ENCODE measurements around the gene WNK2. TPM values are rescaled to one million over a fixed set of nuclear protein-coding genes. Genes with fewer than 3 reads are reported as not detected.

Gene WNK2
- total RNA-seq, 2 donors from 2014 or later = not detected

DNA sequence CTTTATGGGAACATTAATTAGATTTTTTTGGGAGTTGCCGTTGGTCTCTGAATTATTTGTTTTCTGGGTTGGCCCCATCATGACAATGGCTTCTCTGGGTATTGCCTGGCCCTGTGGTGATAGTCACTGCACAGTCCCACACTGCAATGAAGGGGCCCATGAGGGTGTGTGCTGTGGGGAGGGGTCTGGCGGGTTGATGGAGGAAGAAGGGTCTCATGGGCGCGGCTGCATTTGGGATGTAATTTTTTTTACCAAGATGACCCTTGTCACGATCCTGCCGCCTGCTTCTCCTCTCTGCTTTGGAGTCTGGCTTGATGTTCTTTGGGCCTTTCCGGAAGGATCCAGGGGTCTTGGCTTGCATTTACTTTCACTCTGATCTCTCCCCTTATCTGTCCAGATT lies 44.1 kb downstream of the WNK2 start:
- H3K9me3 ChIP-seq (ENCODE audit: control insufficient read depth, low read length, poor library complexity, severe bottlenecking) = no peaks in the 10 kb centered on the region
- Mint-ChIP-seq H3K36me3 (ENCODE audit: low read depth) (peaks cover 6% of the 10 kb centered on the region), H3K27me3 (peaks cover 48% of the 10 kb centered on the region), H3K4me1 (peaks cover 3% of the 10 kb centered on the region), H3K27ac (no peak overlapping the region), H3K4me3 (no peak overlapping the region)
- DNase-seq (no peak), ATAC-seq (no peak)

DNA sequence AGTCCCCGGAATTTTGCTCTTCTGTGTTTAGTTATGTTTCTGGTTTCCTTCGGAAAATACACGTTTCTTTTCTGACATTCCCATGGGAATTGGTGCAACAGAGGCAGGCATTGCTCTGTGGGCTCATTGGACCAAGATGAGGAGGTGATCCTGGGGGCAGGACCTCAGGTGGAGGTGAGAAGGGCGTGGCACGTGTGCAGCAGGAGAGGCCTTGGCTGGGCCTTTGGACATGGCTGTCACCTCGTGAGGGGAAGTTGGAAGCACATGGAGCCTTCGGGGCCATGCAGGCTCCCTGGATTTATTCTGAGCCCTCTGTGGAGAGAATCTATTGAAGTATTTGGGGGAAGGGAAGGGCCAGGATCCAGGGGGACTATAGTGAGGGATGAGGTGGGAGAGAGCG lies 44.5 kb downstream of the WNK2 start:
- no peak overlapping the region for H3K4me3 Mint-ChIP-seq
- H3K27ac Mint-ChIP-seq = no peak overlapping the region
- no peak for DNase-seq
- H3K9me3 ChIP-seq (ENCODE audit: control insufficient read depth, low read length, poor library complexity, severe bottlenecking) = no peaks in the 10 kb centered on the region
- ATAC-seq = no peak
- H3K4me1 Mint-ChIP-seq = peaks cover 3% of the 10 kb centered on the region
- peaks cover 6% of the 10 kb centered on the region for H3K36me3 Mint-ChIP-seq (ENCODE audit: low read depth)
- peaks cover 47% of the 10 kb centered on the region for H3K27me3 Mint-ChIP-seq

DNA sequence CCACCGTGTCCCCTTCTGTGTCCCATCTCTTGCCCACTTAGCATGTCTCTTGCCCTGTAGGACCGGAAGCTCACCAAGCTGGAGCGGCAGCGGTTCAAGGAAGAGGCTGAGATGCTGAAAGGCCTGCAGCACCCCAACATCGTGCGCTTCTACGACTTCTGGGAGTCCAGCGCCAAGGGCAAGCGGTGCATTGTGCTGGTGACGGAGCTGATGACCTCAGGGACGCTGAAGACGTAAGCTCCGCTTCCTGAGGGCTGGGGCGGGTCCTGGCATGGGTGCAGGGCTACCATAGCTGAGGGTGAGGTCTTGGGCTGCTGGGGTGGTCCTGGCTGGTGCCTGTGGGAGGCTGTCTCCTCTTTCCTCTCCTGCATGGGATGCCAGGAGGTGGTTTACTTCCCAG lies 45.7 kb downstream of the WNK2 start:
- Mint-ChIP-seq H3K4me1 (peaks cover 3% of the 10 kb centered on the region), H3K4me3 (no peak overlapping the region), H3K36me3 (ENCODE audit: low read depth) (peaks cover 6% of the 10 kb centered on the region), H3K27me3 (peaks cover 51% of the 10 kb centered on the region), H3K27ac (no peak overlapping the region)
- DNase-seq (no peak), ATAC-seq (no peak)
- no peaks in the 10 kb centered on the region for H3K9me3 ChIP-seq (ENCODE audit: control insufficient read depth, low read length, poor library complexity, severe bottlenecking)

DNA sequence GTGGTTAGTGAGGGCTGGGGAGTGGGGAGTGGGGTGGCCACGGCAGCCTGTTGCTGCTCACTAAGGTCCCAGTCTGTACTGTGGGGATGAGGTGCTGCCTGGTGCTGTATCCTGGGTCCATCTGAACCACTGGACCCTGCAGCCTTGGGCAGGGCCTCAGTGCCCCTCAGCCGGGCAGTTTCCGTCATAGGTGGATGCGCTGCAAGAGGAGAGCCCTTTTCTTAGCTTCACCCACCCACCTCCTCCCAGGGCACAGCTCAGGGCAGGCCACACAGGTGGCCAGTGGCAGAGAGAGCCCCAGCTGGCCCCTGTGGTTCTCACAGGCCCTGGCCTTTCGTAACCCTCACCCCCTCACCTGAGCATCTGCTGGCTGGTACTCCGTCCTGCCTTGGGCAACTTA lies 46.2 kb downstream of the WNK2 start:
- H3K27ac Mint-ChIP-seq = no peak overlapping the region
- H3K27me3 Mint-ChIP-seq = peaks cover 51% of the 10 kb centered on the region
- DNase-seq (no peak), ATAC-seq (no peak)
- no peaks in the 10 kb centered on the region for H3K9me3 ChIP-seq (ENCODE audit: control insufficient read depth, low read length, poor library complexity, severe bottlenecking)
- peaks cover 6% of the 10 kb centered on the region for H3K36me3 Mint-ChIP-seq (ENCODE audit: low read depth)
- H3K4me1 Mint-ChIP-seq = peaks cover 3% of the 10 kb centered on the region
- no peak overlapping the region for H3K4me3 Mint-ChIP-seq

DNA sequence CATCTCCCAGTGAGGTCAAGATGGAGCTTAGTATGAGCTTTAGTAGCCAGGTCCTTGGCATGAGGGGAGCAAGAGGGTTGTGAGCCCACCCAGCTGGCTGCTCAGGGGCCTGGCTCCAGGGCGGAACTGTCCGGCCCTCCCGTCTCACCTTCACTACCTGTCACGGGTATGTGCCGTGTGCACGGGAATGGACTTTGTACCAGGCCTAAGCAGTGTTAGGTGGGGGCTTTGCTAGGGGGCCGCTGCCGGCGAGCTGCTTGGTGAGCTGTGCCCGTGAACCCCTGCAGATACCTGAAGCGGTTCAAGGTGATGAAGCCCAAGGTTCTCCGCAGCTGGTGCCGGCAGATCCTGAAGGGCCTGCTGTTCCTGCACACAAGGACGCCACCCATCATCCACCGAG lies 46.7 kb downstream of the WNK2 start:
- H3K36me3 Mint-ChIP-seq (ENCODE audit: low read depth) = peaks cover 6% of the 10 kb centered on the region
- peaks cover 3% of the 10 kb centered on the region for H3K4me1 Mint-ChIP-seq
- ATAC-seq (no peak), DNase-seq (no peak)
- peaks cover 48% of the 10 kb centered on the region for H3K27me3 Mint-ChIP-seq
- H3K9me3 ChIP-seq (ENCODE audit: control insufficient read depth, low read length, poor library complexity, severe bottlenecking) = no peaks in the 10 kb centered on the region
- no peak overlapping the region for H3K27ac Mint-ChIP-seq
- H3K4me3 Mint-ChIP-seq = no peak overlapping the region

DNA sequence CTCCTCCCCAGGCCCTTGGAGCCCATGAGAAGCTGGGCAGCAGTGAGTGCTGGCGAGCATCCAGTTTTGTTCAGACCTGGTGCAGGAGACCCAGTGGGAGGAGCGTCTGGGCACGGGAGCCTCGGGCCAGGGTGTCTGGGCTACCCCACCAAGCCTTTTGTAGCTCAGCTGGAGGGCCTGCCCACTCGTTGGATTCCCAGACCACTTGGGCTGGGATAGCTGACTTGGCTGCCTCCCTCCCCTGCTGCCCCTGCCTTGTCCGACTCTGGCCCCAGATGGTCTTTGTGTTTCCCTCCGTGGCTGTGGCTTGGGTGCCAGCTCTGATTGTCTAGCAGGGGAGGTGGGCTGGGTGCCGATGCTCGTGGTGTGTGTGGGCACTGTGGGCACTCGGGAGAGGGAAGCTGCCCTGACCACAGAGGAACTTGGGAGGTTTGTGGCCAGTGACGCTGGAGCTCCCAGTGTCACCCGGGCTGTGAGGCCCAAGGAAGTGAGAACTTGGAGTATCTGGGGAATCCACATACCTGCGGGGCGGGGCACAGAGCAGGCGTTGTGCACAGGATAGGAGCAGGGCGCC lies 47.3 kb downstream of the WNK2 start:
- ATAC-seq (no peak), DNase-seq (no peak)
- H3K4me3 Mint-ChIP-seq = no peak overlapping the region
- H3K4me1 Mint-ChIP-seq = peaks cover 3% of the 10 kb centered on the region
- H3K36me3 Mint-ChIP-seq (ENCODE audit: low read depth) = peaks cover 5% of the 10 kb centered on the region
- no peaks in the 10 kb centered on the region for H3K9me3 ChIP-seq (ENCODE audit: control insufficient read depth, low read length, poor library complexity, severe bottlenecking)
- peaks cover 42% of the 10 kb centered on the region for H3K27me3 Mint-ChIP-seq
- no peak overlapping the region for H3K27ac Mint-ChIP-seq

DNA sequence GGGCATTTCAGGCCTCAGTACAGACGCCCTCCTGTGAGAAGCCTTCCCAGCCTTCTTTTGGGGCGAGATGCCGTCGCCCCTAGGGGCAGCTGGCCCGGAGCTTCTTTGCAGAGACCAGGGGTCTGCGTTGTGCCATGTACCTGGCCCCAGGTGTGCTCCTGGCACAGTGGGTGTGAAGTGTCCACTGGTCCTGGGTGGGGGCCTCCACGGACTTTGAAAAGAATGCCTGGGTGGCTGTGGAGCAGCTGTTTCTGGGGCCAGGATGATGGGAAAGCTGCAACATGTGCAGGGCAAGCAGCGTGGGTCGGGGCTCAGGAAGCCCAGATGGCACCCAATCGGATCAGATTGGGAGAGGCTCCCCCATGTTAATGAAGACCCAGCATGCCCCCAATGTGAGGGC lies 47.8 kb downstream of the WNK2 start:
- Mint-ChIP-seq H3K4me3 (no peak overlapping the region), H3K27me3 (peaks cover 37% of the 10 kb centered on the region), H3K4me1 (peaks cover 3% of the 10 kb centered on the region), H3K27ac (no peak overlapping the region), H3K36me3 (ENCODE audit: low read depth) (peaks cover 4% of the 10 kb centered on the region)
- H3K9me3 ChIP-seq (ENCODE audit: control insufficient read depth, low read length, poor library complexity, severe bottlenecking) = no peaks in the 10 kb centered on the region
- ATAC-seq = no peak
- no peak for DNase-seq

DNA sequence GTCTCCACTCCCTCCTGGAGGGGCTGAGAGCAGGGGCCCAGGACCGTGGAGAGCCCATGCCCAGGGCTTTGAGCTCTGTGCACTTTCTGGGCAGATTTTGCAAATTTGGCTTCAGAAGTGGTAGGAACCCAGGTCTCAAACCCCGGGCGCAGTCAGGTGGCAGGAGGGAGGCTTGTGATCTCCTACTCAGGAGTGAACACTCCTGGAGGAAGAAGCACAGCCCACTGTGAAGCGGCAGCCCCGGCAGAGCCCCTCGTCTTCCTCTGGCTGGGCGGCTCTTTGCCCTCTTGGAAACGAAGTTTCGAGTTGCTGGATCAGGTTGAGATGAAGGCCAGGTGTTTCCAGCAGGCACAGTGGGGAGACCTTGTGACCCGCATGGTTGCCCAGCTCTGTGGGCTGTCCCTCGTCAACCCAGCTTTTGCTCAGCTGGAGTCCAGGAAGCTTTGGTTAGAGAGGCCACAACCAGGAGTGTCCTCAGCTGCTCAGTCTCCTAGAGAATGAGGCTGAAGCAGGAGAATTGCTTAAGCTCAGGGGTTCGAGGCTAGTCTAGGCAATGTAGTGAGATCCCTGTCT lies 48.5 kb downstream of the WNK2 start:
- peaks cover 4% of the 10 kb centered on the region for H3K36me3 Mint-ChIP-seq (ENCODE audit: low read depth)
- peaks cover 37% of the 10 kb centered on the region for H3K27me3 Mint-ChIP-seq
- ATAC-seq (no peak), DNase-seq (no peak)
- no peak overlapping the region for H3K4me3 Mint-ChIP-seq
- no peak overlapping the region for H3K27ac Mint-ChIP-seq
- H3K4me1 Mint-ChIP-seq = peaks cover 3% of the 10 kb centered on the region
- H3K9me3 ChIP-seq (ENCODE audit: control insufficient read depth, low read length, poor library complexity, severe bottlenecking) = no peaks in the 10 kb centered on the region

DNA sequence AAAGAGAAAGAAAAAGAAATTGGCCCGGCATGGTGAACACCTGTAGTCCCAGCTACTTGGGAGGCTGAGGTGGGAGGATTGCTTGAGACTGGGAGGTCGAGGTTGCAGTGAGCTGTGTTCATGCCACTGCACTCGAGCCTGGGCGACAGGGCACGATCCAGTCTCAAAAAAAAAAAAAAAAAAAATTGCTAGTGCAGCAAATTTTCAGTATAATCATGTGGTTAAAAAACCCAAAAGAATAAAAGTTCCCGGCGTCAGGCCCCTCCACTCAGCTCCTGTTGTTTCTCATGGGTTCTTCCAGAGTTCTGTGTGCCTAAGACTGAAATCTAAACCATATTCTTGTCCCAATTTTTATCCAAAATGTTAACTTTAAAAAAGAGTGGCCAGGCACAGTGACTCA lies 49.1 kb downstream of the WNK2 start:
- no peak overlapping the region for H3K27ac Mint-ChIP-seq
- ATAC-seq = no peak
- H3K4me3 Mint-ChIP-seq = no peak overlapping the region
- H3K36me3 Mint-ChIP-seq (ENCODE audit: low read depth) = peaks cover 4% of the 10 kb centered on the region
- H3K9me3 ChIP-seq (ENCODE audit: control insufficient read depth, low read length, poor library complexity, severe bottlenecking) = no peaks in the 10 kb centered on the region
- no peak for DNase-seq
- peaks cover 3% of the 10 kb centered on the region for H3K4me1 Mint-ChIP-seq
- H3K27me3 Mint-ChIP-seq = peaks cover 37% of the 10 kb centered on the region

DNA sequence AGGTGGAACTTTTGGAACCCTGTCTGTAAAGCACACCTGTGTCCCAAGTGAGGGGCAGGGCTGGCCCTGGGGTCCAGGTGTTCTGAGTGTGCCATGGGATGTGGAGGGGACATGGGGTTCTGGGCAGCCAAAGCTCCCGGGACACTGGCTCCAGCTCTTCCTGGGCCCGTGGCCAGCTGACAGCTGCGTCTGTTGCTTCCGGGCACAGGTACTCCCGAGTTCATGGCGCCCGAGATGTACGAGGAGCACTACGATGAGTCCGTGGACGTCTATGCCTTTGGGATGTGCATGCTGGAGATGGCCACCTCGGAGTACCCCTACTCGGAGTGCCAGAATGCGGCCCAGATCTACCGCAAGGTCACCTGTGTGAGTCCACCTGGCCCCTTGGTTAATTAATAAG lies 50.7 kb downstream of the WNK2 start:
- Mint-ChIP-seq H3K27me3 (peaks cover 28% of the 10 kb centered on the region), H3K27ac (no peak overlapping the region), H3K4me3 (no peak overlapping the region), H3K4me1 (peaks cover 3% of the 10 kb centered on the region), H3K36me3 (ENCODE audit: low read depth) (peaks cover 4% of the 10 kb centered on the region)
- no peaks in the 10 kb centered on the region for H3K9me3 ChIP-seq (ENCODE audit: control insufficient read depth, low read length, poor library complexity, severe bottlenecking)
- DNase-seq (no peak), ATAC-seq (no peak)

DNA sequence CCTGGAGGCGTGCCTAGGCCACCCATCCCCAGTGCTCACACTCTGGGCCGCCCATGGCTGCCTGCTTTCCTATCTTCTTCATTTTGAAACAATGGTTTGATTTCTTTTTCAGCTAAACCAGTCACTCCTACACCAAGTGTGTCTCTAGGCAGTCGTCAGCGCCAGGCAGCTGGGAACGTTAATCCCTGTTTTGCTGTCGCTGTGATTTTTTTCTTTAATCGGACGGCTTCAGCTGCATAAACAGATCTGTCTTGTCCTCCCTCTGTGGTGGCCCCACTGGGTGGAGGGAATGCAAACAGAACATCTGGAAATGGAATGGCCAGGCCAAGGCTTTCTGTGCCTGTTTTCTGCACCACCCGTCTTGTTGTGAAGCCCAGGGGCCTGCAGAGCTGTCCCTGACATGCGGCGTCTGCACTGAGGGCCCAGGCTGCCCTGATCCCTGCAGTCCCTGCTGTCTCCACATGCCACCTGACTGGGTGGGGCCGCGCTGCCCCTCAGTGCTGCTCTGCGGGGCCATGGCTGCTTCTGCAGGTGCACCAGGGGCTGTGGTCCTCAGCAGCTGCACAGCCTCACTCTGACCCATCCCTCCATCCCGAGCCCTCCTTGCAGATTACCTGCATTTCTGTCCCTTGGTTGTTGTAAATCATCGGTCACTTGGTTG lies 51.5 kb downstream of the WNK2 start:
- H3K36me3 Mint-ChIP-seq (ENCODE audit: low read depth) = peaks cover 4% of the 10 kb centered on the region
- H3K4me1 Mint-ChIP-seq = peaks cover 4% of the 10 kb centered on the region
- no peak for DNase-seq
- H3K9me3 ChIP-seq (ENCODE audit: control insufficient read depth, low read length, poor library complexity, severe bottlenecking) = no peaks in the 10 kb centered on the region
- no peak overlapping the region for H3K27ac Mint-ChIP-seq
- H3K27me3 Mint-ChIP-seq = peaks cover 23% of the 10 kb centered on the region
- no peak overlapping the region for H3K4me3 Mint-ChIP-seq
- no peak for ATAC-seq

DNA sequence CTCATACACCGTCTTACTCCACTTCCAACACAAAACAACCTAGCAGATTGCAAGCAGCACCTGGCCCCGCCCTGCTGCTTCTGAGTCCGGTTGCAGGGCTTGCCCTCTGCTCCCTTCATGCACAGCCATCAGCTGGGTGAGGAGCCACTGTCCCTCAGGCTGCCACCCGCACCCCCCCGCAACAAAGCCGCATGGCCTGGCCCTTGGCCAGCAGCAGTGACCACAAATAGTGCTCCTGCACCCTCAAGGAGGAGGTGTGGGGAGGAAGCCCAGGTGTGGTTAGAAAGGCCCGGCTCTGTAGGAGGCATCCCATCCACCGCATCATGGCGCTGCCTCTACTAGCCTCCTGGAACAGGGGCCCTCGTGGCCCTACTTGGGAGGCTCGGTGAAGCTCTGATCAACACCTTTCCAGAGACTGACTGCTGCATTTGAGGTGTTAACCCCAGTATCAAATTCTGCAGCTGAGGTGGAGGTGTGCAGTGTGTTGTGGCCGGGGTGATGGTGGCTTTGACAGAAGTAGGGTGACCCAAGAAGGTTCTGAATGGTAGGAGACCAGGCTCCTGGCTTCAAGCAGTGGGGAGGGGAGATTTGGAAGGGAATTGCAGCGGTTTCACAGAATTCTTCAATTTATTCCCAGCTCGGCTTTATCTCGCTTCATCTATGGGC lies 52.7 kb downstream of the WNK2 start:
- peaks cover 17% of the 10 kb centered on the region for H3K27me3 Mint-ChIP-seq
- H3K9me3 ChIP-seq (ENCODE audit: control insufficient read depth, low read length, poor library complexity, severe bottlenecking) = no peaks in the 10 kb centered on the region
- H3K4me3 Mint-ChIP-seq = no peak overlapping the region
- DNase-seq (no peak), ATAC-seq (no peak)
- peaks cover 2% of the 10 kb centered on the region for H3K4me1 Mint-ChIP-seq
- no peak overlapping the region for H3K27ac Mint-ChIP-seq
- peaks cover 2% of the 10 kb centered on the region for H3K36me3 Mint-ChIP-seq (ENCODE audit: low read depth)

DNA sequence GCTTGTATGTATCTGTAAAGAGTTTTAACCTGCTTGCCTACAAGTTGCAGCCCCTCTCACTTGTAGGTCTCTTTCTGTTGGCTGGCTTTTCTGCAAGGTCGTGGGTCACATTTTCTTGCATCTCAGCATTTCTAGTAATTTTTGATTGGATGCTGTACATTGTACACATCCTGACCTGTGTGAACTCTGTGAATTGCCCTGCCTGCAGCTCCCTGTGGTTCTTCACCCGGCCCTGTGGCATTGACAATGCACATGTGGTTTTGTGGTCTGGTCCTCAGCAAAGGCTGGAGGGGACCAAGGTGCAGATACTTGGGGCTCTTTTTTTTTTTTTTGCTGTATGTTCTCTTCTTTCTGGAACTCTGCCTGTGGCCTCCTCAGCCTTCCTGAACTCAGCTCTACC lies 53.6 kb downstream of the WNK2 start:
- DNase-seq = no peak
- no peak for ATAC-seq
- Mint-ChIP-seq H3K27ac (no peak overlapping the region), H3K36me3 (ENCODE audit: low read depth) (no peaks in the 10 kb centered on the region), H3K27me3 (peaks cover 8% of the 10 kb centered on the region), H3K4me3 (no peak overlapping the region), H3K4me1 (peaks cover 4% of the 10 kb centered on the region)
- no peaks in the 10 kb centered on the region for H3K9me3 ChIP-seq (ENCODE audit: control insufficient read depth, low read length, poor library complexity, severe bottlenecking)
